ENCODE measurements around the gene HEATR5A.
"Not testable (repeated sequence)": the region's sequence is repeated elsewhere in the genome, so short reads cannot be mapped to it uniquely, and the experiment has no call there.

HEATR5A gene

GRCh38 chr14:31389946-31390345 is 30.4 kb downstream of the HEATR5A start:
- DNase-seq (ENCODE audit: low spot score): no peak

- DNase-seq (ENCODE audit: low spot score): no peak
These were observed 31.5 kb downstream of the HEATR5A start for GRCh38 chr14:31388687-31389413.

- no peak for DNase-seq (ENCODE audit: low spot score)
These were observed 33.3 kb downstream of the HEATR5A start for GRCh38 chr14:31387091-31387490.

- DNase-seq (ENCODE audit: low spot score): no peak
These were observed 34.1 kb downstream of the HEATR5A start for GRCh38 chr14:31386271-31386670.

GRCh38 chr14:31382221-31382620 is 38.1 kb downstream of the HEATR5A start:
- DNase-seq (ENCODE audit: low spot score): no peak

GRCh38 chr14:31380106-31380505 is 40.2 kb downstream of the HEATR5A start:
- no peak for DNase-seq (ENCODE audit: low spot score)

GRCh38 chr14:31379125-31379947 is 41.0 kb downstream of the HEATR5A start:
- not testable (repeated sequence) for DNase-seq (ENCODE audit: low spot score)

GRCh38 chr14:31377433-31377832 is 42.9 kb downstream of the HEATR5A start:
- no peak for DNase-seq (ENCODE audit: low spot score)

GRCh38 chr14:31371646-31372045 is 48.7 kb downstream of the HEATR5A start:
- no peak for DNase-seq (ENCODE audit: low spot score)

GRCh38 chr14:31363331-31364073 is 56.8 kb downstream of the HEATR5A start:
- DNase-seq (ENCODE audit: low spot score): no peak

- DNase-seq (ENCODE audit: low spot score): no peak
These were observed 57.6 kb downstream of the HEATR5A start for GRCh38 chr14:31362746-31363145.

GRCh38 chr14:31361761-31362160 is 58.6 kb downstream of the HEATR5A start:
- DNase-seq (ENCODE audit: low spot score): not testable (repeated sequence)

- no peak for DNase-seq (ENCODE audit: low spot score)
These were observed 59.3 kb downstream of the HEATR5A start for GRCh38 chr14:31360919-31361662.

GRCh38 chr14:31357279-31357678 is 63.1 kb downstream of the HEATR5A start:
- no peak for DNase-seq (ENCODE audit: low spot score)

- DNase-seq (ENCODE audit: low spot score): no peak
These were observed 74.3 kb downstream of the HEATR5A start for GRCh38 chr14:31346097-31346496.

- DNase-seq (ENCODE audit: low spot score): no peak
These were observed 79.1 kb downstream of the HEATR5A start for GRCh38 chr14:31341280-31341679.

GRCh38 chr14:31340297-31341063 is 79.9 kb downstream of the HEATR5A start:
- DNase-seq (ENCODE audit: low spot score): no peak

- no peak for DNase-seq (ENCODE audit: low spot score)
These were observed 80.6 kb downstream of the HEATR5A start for GRCh38 chr14:31339743-31340142.

- no peak for DNase-seq (ENCODE audit: low spot score)
These were observed 83.0 kb downstream of the HEATR5A start for GRCh38 chr14:31337331-31337730.

GRCh38 chr14:31336646-31337045 is 83.7 kb downstream of the HEATR5A start:
- peak; percentile 4 for DNase-seq (ENCODE audit: low spot score)

GRCh38 chr14:31331395-31331794 is 89.0 kb downstream of the HEATR5A start:
- DNase-seq (ENCODE audit: low spot score): not testable (repeated sequence)
